ENCODE results near the gene SEC16A. TPM values are rescaled to one million over a fixed set of nuclear protein-coding genes. Genes with fewer than 3 reads are reported as not detected.
A peak's percentile ranks its signal among the peaks of the same experiment; 100 is the strongest.

SEC16A gene
- total and polyA plus RNA-seq, 2 donors (not counting 3 experiments of a cell fraction or from before 2014, with no cell fraction given), result 34.5 to 80.6 TPM

- no peak for FAIRE-seq
- Histone ChIP-seq H3K36me3 (ENCODE audit: control insufficient read depth in 2 of 2, extremely low read depth in 1 of 2, insufficient read depth in 2 of 2, low read length in 2 of 2) (peaks cover 48 to 91% of the 10 kb centered on the region in 2 experiments), H3K27me3 (ENCODE audit: control insufficient read depth in 2 of 2, insufficient read depth in 2 of 2, low read length in 2 of 2) (no peaks in the 10 kb centered on the region), H3K79me2 (ENCODE audit: control insufficient read depth, insufficient read depth, low read length) (peaks cover 7% of the 10 kb centered on the region), H2AFZ (ENCODE audit: low read depth, low read length) (no peak overlapping the region), H3K9me3 (replicated peaks; ENCODE audit: control insufficient read depth, insufficient read depth, low read length) (no peaks in the 10 kb centered on the region), H4K20me1 (replicated peaks; ENCODE audit: control insufficient read depth, extremely low read depth, insufficient read depth, low read length) (no peaks in the 10 kb centered on the region), H3K4me3 (replicated peaks in 1 of 3; ENCODE audit: insufficient read depth in 1 of 3, low read depth in 1 of 3, low read length in 3 of 3) (no peak overlapping the region), H3K4me1 (ENCODE audit: control insufficient read depth, extremely low read depth, insufficient read depth, low read length) (no peaks in the 10 kb centered on the region), H3K9me1 (replicated peaks; ENCODE audit: control insufficient read depth, extremely low read depth, insufficient read depth, low read length) (no peaks in the 10 kb centered on the region), H3K4me2 (ENCODE audit: insufficient read depth, low read length) (no peak overlapping the region), H3K27ac (ENCODE audit: insufficient read depth, low read depth, low read length) (no peak overlapping the region), H3K9ac (replicated peaks; ENCODE audit: extremely low read depth, insufficient read depth, low read length) (no peak overlapping the region)
- intact Hi-C loops (cut with micrococcal nuclease), result no loop called here
- POLR2A ChIA-PET, result no interaction called here
- dilution Hi-C loops (cut with MboI; ENCODE audit: extremely low pct_ligation_motif_present, low sequenced_read_pairs), result no loop called here
- TF ChIP-seq CTCF (IDR thresholded peaks at IDR 0.05; ENCODE audit: extremely low read depth in 1 of 2, insufficient read depth in 1 of 2, low read depth in 1 of 2, low read length in 2 of 2), result peak in 1 of 2 donors; percentile 21
- TF ChIP-seq POLR2AphosphoS5 (IDR thresholded peaks at IDR 0.05; ENCODE audit: insufficient read depth, low read depth, low read length), result no peak
- DNase-seq (ENCODE audit: low read depth, low spot score), result no peak
- BruUV-seq (replicated peaks), result no TSS peak
- CTCF ChIA-PET, result interaction anchor here (1.0 to 2.5 kb wide), 4 partner anchors 15 to 129 kb away, joined by 3 to 8 read pairs (median 4); no protein-coding TSS in a partner anchor
Observed at GRCh38 chr9:136502940-136503550, 20.2 kb upstream of the SEC16A start.

GRCh38 chr9:136502196-136502595 is 19.4 kb upstream of the SEC16A start:
- TF ChIP-seq MYC (IDR thresholded peaks at IDR 0.05; ENCODE audit: low read depth, low read length), result no peak
- no peak for TF ChIP-seq MAX (IDR thresholded peaks at IDR 0.05; ENCODE audit: insufficient read depth, insufficient read length)
- no peak for TF ChIP-seq POLR2AphosphoS5 (IDR thresholded peaks at IDR 0.05; ENCODE audit: insufficient read depth, low read depth, low read length)
- TF ChIP-seq POLR2A (IDR thresholded peaks at IDR 0.05; ENCODE audit: low read depth, low read length), result no peak
- TF ChIP-seq CTCF (IDR thresholded peaks at IDR 0.05; ENCODE audit: extremely low read depth in 1 of 2, insufficient read depth in 1 of 2, low read depth in 1 of 2, low read length in 2 of 2), result no peak
- dilution Hi-C loops (cut with MboI; ENCODE audit: extremely low pct_ligation_motif_present, low sequenced_read_pairs) (no loop called here), intact Hi-C loops (cut with micrococcal nuclease) (no loop called here)
- H4K20me1 ChIP-seq (replicated peaks; ENCODE audit: control insufficient read depth, extremely low read depth, insufficient read depth, low read length), result no peaks in the 10 kb centered on the region
- FAIRE-seq, result no peak
- H3K9me3 ChIP-seq (replicated peaks; ENCODE audit: control insufficient read depth, insufficient read depth, low read length), result no peaks in the 10 kb centered on the region
- ChIA-PET CTCF (interaction anchor here (2.5 kb wide), 1 partner anchor 124 kb away, joined by 8 read pairs; no protein-coding TSS in a partner anchor), POLR2A (no interaction called here)
- H3K9me1 ChIP-seq (replicated peaks; ENCODE audit: control insufficient read depth, extremely low read depth, insufficient read depth, low read length), result no peaks in the 10 kb centered on the region
- no TSS peak for BruUV-seq (replicated peaks)
- no peaks in the 10 kb centered on the region for H3K4me1 ChIP-seq (ENCODE audit: control insufficient read depth, extremely low read depth, insufficient read depth, low read length)
- H3K9ac ChIP-seq (replicated peaks; ENCODE audit: extremely low read depth, insufficient read depth, low read length), result no peak overlapping the region
- peaks cover 43 to 90% of the 10 kb centered on the region in 2 experiments for H3K36me3 ChIP-seq (ENCODE audit: control insufficient read depth in 2 of 2, extremely low read depth in 1 of 2, insufficient read depth in 2 of 2, low read length in 2 of 2)
- H3K27me3 ChIP-seq (ENCODE audit: control insufficient read depth in 2 of 2, insufficient read depth in 2 of 2, low read length in 2 of 2), result no peaks in the 10 kb centered on the region
- H2AFZ ChIP-seq (ENCODE audit: low read depth, low read length), result no peak overlapping the region
- no peak overlapping the region for H3K4me2 ChIP-seq (ENCODE audit: insufficient read depth, low read length)
- H3K79me2 ChIP-seq (ENCODE audit: control insufficient read depth, insufficient read depth, low read length), result peaks cover 7% of the 10 kb centered on the region
- H3K27ac ChIP-seq (ENCODE audit: insufficient read depth, low read depth, low read length), result no peak overlapping the region
- no peak overlapping the region for H3K4me3 ChIP-seq (replicated peaks in 1 of 3; ENCODE audit: insufficient read depth in 1 of 3, low read depth in 1 of 3, low read length in 3 of 3)
- DNase-seq (ENCODE audit: low read depth, low spot score), result no peak

Data from endothelial cell of umbilical vein (primary cell).